ENCODE data around the gene ITPRID2. TPM values are rescaled to one million over a fixed set of nuclear protein-coding genes. Genes with fewer than 3 reads are reported as not detected.

The ITPRID2 gene
- total and polyA plus RNA-seq, 2 of the 8 experiments (the other 6 are each of a cell fraction or from before 2014, with no cell fraction given) = 1.9 to 12.6 TPM

DNA sequence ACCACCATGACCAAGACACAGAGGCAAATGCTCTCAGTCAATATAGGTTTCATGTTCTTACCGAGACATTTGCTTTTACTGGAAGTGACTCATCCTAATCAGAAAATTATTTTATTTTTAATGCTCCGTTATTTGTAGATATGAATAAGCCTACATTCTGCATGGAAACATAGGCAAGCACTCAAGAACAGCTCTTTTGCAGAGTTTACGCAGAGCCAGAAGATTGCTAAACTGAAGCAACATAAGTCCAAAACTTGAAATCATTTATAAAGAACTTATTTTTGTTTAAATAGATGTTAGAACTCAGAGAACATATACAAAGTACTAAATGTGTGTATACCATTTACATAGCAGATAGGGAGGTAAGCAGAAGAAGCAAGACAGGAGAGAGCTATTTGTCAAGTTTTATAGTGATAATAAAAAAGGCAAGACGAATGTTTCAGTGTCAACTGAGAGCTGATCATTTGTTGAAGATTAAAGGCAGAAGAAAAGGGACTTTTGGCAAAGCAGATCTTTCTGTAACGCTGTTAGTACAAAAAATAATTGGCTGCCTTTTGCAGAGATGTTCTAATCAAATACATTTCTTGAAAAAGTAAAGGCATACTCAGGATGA lies 81.7 kb downstream of the ITPRID2 start (continued):
- no peak for TF ChIP-seq SIRT6 (IDR thresholded peaks at IDR 0.05; ENCODE audit: low read length)

Data from H1 (cell line).